Loucy (cell line): ENCODE data around the gene KREMEN1.

ENCODE experiments used
- H2AFZ ChIP-seq: fragments of 200-600 bp; sonication (generic); 2 replicates; pipeline ENCODE4 v1.6.0; 2016; ENCODE audit warnings: antibody characterized with exemption, mild to moderate bottlenecking, low read length, moderate library complexity
- H3F3A ChIP-seq: fragments of 200-600 bp; 2 replicates; pipeline ENCODE4 v1.6.0; 2016; ENCODE audit warnings: antibody characterized with exemption, low read depth, mild to moderate bottlenecking
- H3K27me3 ChIP-seq: fragments of 200-600 bp; sonication (generic); 2 replicates; pipeline ENCODE4 v1.6.1; 2014; ENCODE audit warnings: low read length, mild to moderate bottlenecking; ENCODE audit not compliant: insufficient read depth, poor library complexity, severe bottlenecking
- H3K36me3 ChIP-seq: fragments of 200-600 bp; sonication (generic); 2 replicates; pipeline ENCODE4 v1.6.1; 2016; ENCODE audit warnings: low read length; ENCODE audit not compliant: insufficient read depth
- H3K4me1 ChIP-seq: fragments of 200-600 bp; sonication (generic); 2 replicates; pipeline ENCODE4 v1.5.1; 2014; ENCODE audit warnings: low read length, mild to moderate bottlenecking; ENCODE audit not compliant: insufficient read depth, poor library complexity, severe bottlenecking
- H3K4me2 ChIP-seq: fragments of 200-600 bp; sonication (generic); 2 replicates; pipeline ENCODE4 v1.6.0; 2014; ENCODE audit warnings: antibody characterized with exemption, low read length, low read depth, mild to moderate bottlenecking; ENCODE audit not compliant: poor library complexity, severe bottlenecking
- H3K4me3 ChIP-seq: fragments of 200-600 bp; sonication (generic); 2 replicates; pipeline ENCODE4 v1.5.1; 2014; ENCODE audit warnings: low read length, mild to moderate bottlenecking, mixed read lengths; ENCODE audit not compliant: poor library complexity, severe bottlenecking
- H3K79me2 ChIP-seq: fragments of 200-600 bp; sonication (generic); 2 replicates; pipeline ENCODE4 v1.6.1; 2014; ENCODE audit warnings: low read length; ENCODE audit not compliant: insufficient read depth
- H3K9ac ChIP-seq: fragments of 200-600 bp; sonication (generic); 2 replicates; pipeline ENCODE4 v1.6.0; 2014; ENCODE audit warnings: mild to moderate bottlenecking, low read depth, low read length, moderate library complexity; ENCODE audit not compliant: poor library complexity, severe bottlenecking
- H3K9me2 ChIP-seq: fragments of 200-600 bp; sonication (generic); replicated peaks from 2 replicates; pipeline ENCODE4 v1.6.1; 2016; ENCODE audit warnings: low read depth, low read length, mixed read lengths
- H3K9me3 ChIP-seq: fragments of 200-600 bp; sonication (generic); 2 replicates; pipeline ENCODE4 v1.6.1; 2014; ENCODE audit warnings: mild to moderate bottlenecking, antibody characterized with exemption, low read length, low read depth; ENCODE audit not compliant: insufficient read depth
- H4K20me1 ChIP-seq: fragments of 200-600 bp; sonication (generic); 2 replicates; pipeline ENCODE4 v1.6.0; 2014; ENCODE audit warnings: antibody characterized with exemption, low read length, mild to moderate bottlenecking; ENCODE audit not compliant: insufficient read depth, poor library complexity, severe bottlenecking
- EZH2phosphoT487 ChIP-seq: fragments of 200-600 bp; IDR thresholded peaks from 2 replicates; pipeline ENCODE4 v1.6.1; 2018; ENCODE audit warnings: antibody characterized with exemption, mild to moderate bottlenecking, moderate library complexity, borderline replicate concordance
- TF ChIP-seq, protein P1 (sequence below): fragments of 200-600 bp; sonication (generic); conservative IDR thresholded peaks from 2 replicates; pipeline ENCODE4 v1.5.1; 2014; ENCODE audit warnings: mild to moderate bottlenecking, antibody characterized with exemption, low read length

The KREMEN1 gene

DNA sequence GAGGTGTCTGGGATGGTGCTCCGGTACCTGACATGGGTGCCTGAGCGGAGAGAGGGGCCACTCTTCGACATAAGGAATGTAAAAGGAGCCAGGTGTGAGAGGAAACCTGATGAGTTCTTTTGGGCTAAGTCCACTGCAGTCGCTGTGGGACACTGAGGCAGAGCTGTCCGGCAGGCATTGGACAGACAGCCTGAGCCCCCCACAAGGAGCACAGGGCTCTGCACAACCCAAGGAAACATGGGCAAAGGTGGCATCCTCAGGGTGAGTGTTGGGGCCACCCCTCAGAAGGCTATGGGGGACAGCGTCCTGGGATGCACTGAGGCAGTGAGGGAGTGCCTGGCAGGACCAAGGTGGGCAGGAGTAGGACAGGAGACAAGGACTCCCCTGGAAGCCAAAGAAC lies 75.2 kb downstream of the KREMEN1 start:
- no peak overlapping the region for H3K9ac ChIP-seq
- no peaks in the 10 kb centered on the region for H3K36me3 ChIP-seq
- H3K27me3 ChIP-seq = no peaks in the 10 kb centered on the region
- TF ChIP-seq, protein P1, sequence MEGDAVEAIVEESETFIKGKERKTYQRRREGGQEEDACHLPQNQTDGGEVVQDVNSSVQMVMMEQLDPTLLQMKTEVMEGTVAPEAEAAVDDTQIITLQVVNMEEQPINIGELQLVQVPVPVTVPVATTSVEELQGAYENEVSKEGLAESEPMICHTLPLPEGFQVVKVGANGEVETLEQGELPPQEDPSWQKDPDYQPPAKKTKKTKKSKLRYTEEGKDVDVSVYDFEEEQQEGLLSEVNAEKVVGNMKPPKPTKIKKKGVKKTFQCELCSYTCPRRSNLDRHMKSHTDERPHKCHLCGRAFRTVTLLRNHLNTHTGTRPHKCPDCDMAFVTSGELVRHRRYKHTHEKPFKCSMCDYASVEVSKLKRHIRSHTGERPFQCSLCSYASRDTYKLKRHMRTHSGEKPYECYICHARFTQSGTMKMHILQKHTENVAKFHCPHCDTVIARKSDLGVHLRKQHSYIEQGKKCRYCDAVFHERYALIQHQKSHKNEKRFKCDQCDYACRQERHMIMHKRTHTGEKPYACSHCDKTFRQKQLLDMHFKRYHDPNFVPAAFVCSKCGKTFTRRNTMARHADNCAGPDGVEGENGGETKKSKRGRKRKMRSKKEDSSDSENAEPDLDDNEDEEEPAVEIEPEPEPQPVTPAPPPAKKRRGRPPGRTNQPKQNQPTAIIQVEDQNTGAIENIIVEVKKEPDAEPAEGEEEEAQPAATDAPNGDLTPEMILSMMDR = no peak
- TF ChIP-seq EZH2phosphoT487 = no peak
- H3F3A ChIP-seq = no peaks in the 10 kb centered on the region
- peaks cover 11% of the 10 kb centered on the region for H3K4me1 ChIP-seq
- no peak overlapping the region for H2AFZ ChIP-seq
- H3K9me2 ChIP-seq = no peaks in the 10 kb centered on the region
- H3K79me2 ChIP-seq = no peaks in the 10 kb centered on the region
- no peak overlapping the region for H3K4me2 ChIP-seq
- no peaks in the 10 kb centered on the region for H3K9me3 ChIP-seq
- H3K4me3 ChIP-seq = no peak overlapping the region
- no peaks in the 10 kb centered on the region for H4K20me1 ChIP-seq

DNA sequence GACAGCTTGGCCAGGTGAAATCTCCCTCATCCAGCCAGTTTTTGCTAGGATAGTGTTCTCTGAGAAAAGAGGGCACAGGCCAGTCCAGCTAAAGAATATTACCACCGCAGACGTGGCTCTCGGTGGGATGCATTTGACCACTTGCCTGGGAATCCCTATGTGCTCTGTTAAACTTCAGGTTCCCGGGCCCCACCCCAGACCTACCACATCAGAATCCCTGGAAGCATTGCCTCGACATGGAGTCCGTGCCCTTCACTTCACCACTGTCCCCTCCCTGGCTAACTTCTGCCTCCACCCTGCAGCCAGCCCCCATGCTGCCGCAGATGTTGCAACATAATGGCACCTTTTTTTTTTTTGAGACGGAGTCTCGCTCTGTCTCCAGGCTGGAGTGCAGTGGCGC lies 76.0 kb downstream of the KREMEN1 start:
- Histone ChIP-seq H3K9ac (no peak overlapping the region), H3K79me2 (no peaks in the 10 kb centered on the region), H2AFZ (no peak overlapping the region)

DNA sequence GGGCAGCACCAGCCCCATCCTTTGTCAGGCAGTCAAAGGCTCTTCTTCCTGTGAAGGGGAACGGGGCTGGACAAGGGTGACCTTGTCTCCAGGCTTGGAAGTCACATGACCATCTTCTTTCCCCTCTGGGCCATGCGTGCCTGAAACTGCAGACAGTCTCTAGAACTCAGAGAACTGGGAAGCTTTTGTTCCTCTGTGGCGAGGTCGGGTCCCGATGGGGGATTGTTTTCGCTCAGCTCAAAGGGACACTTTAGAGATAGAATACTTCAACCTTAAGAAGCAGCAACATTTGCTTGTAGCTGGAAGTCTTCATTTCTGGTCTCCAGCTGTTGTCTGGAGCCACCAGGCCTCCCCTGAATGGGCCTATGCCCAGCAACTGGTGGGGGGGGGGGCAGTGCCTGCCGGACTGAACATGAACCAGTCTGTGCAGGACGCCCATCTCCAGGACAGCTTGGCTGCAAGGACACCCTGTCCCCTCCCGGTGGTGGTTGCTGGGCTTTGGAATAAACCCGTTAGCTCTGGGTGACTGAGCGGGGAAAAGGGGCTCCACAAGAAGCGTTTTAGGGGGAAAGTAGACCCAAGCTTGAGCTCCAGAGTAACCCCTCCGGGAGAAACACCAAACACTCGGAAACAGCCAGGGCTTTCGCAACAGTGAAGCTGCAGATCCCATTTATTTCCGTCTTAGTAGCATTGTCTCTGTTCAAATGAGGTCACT lies 77.2 kb downstream of the KREMEN1 start:
- Histone ChIP-seq H3K27me3 (no peaks in the 10 kb centered on the region), H3K36me3 (no peaks in the 10 kb centered on the region), H3K9ac (no peak overlapping the region), H3K9me3 (no peaks in the 10 kb centered on the region), H3F3A (no peaks in the 10 kb centered on the region), H3K4me3 (no peak overlapping the region), H2AFZ (no peak overlapping the region), H4K20me1 (no peaks in the 10 kb centered on the region), H3K9me2 (no peaks in the 10 kb centered on the region), H3K4me1 (peaks cover 12% of the 10 kb centered on the region), H3K79me2 (no peaks in the 10 kb centered on the region), H3K4me2 (no peak overlapping the region)
- TF ChIP-seq, protein P1 = no peak

More for the DNA sequence above, 76.0 kb downstream of the KREMEN1 start:
- Histone ChIP-seq H3K27me3 (no peaks in the 10 kb centered on the region), H3K9me3 (no peaks in the 10 kb centered on the region), H3F3A (no peaks in the 10 kb centered on the region), H3K4me3 (no peak overlapping the region), H3K4me2 (no peak overlapping the region), H3K36me3 (no peaks in the 10 kb centered on the region), H3K9me2 (no peaks in the 10 kb centered on the region), H3K4me1 (peaks cover 11% of the 10 kb centered on the region), H4K20me1 (no peaks in the 10 kb centered on the region)
- TF ChIP-seq EZH2phosphoT487 = no peak
- TF ChIP-seq, protein P1 = no peak
